ENCODE measurements around the gene PARN.

Gene PARN

DNA sequence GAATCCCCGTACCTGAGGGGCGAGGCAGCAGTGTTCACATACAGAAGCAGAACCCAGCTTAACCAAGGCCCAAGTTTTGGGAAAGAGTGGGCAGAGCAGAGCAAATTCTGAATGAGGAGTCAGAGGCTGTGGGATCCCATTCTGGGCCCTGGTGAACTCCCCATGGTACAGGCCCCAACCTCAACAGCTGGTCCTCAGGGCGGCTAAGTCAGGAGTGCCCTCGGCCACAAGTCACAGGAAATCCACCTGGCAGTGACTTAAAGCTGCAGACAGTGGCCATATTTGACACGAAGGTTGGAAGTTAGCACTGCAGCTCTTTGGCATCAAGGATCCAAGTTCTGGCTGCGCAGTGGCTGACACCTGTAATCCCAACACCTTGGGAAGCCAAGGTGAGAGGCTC is 237.1 kb downstream of the PARN start:
- Histone ChIP-seq H3K4me1 (no peaks in the 10 kb centered on the region), H3K9me3 (ENCODE audit: control insufficient read depth, low read length) (no peaks in the 10 kb centered on the region), H3K79me2 (no peaks in the 10 kb centered on the region), H3K36me3 (ENCODE audit: control insufficient read depth, insufficient read depth, low read length) (no peaks in the 10 kb centered on the region), H3K9ac (no peak overlapping the region), H3K27ac (no peak overlapping the region), H2AFZ (no peak overlapping the region), H3K4me2 (ENCODE audit: low read length) (no peak overlapping the region), H3K4me3 (ENCODE audit: low read depth, low read length) (no peak overlapping the region), H3K27me3 (ENCODE audit: control insufficient read depth, insufficient read depth, low read length) (no peaks in the 10 kb centered on the region)
- TF ChIP-seq, protein P1, sequence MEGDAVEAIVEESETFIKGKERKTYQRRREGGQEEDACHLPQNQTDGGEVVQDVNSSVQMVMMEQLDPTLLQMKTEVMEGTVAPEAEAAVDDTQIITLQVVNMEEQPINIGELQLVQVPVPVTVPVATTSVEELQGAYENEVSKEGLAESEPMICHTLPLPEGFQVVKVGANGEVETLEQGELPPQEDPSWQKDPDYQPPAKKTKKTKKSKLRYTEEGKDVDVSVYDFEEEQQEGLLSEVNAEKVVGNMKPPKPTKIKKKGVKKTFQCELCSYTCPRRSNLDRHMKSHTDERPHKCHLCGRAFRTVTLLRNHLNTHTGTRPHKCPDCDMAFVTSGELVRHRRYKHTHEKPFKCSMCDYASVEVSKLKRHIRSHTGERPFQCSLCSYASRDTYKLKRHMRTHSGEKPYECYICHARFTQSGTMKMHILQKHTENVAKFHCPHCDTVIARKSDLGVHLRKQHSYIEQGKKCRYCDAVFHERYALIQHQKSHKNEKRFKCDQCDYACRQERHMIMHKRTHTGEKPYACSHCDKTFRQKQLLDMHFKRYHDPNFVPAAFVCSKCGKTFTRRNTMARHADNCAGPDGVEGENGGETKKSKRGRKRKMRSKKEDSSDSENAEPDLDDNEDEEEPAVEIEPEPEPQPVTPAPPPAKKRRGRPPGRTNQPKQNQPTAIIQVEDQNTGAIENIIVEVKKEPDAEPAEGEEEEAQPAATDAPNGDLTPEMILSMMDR (IDR thresholded peaks at IDR 0.05), result no peak

DNA sequence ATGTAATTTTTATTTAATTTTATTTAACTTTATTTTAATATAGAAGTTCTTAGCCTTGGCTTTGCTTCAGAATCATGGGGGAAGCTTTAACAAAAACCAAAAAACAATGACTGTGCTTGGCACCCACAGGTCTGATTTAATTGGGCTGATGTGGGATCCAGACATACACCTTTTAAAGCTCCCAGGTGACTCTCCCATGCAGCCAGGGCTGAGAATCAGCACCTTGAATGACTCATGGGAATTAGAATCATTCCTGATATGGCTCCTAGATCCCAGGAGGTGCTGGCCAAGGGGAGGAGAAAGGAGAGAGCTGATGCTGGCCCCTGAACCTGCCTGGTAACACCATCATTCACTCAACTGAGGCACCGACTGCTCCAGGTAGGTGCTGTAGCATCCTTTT is 240.7 kb downstream of the PARN start:
- no peak overlapping the region for H3K4me2 ChIP-seq (ENCODE audit: low read length)
- H3K9ac ChIP-seq, result no peak overlapping the region
- TF ChIP-seq, protein P1 (IDR thresholded peaks at IDR 0.05), result no peak
- H3K27me3 ChIP-seq (ENCODE audit: control insufficient read depth, insufficient read depth, low read length), result no peaks in the 10 kb centered on the region
- no peak overlapping the region for H2AFZ ChIP-seq
- no peak overlapping the region for H3K27ac ChIP-seq
- no peaks in the 10 kb centered on the region for H3K36me3 ChIP-seq (ENCODE audit: control insufficient read depth, insufficient read depth, low read length)
- H3K9me3 ChIP-seq (ENCODE audit: control insufficient read depth, low read length), result no peaks in the 10 kb centered on the region
- no peaks in the 10 kb centered on the region for H3K79me2 ChIP-seq
- H3K4me3 ChIP-seq (ENCODE audit: low read depth, low read length), result no peak overlapping the region
- H3K4me1 ChIP-seq, result no peaks in the 10 kb centered on the region

DNA sequence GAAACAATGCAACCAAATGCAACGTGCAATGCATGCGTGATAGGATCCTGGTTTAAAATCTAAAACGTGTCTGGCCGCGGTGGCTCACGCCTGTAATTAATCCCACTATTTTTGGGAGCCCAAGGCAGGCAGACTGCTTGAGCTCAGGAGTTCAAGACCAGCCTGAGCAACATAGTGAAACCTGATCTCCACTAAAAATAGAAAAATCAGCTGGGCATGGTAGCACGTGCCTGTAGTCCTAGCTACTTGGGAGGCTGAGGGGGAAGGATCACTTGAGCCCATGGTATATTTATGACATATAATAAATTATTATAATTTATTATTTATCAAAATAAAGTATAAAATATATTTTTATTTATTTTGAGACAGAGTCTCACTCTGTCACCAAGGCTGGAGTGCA is 241.8 kb downstream of the PARN start:
- no peaks in the 10 kb centered on the region for H3K27me3 ChIP-seq (ENCODE audit: control insufficient read depth, insufficient read depth, low read length)
- no peak overlapping the region for H3K27ac ChIP-seq
- H3K9ac ChIP-seq, result no peak overlapping the region
- no peak overlapping the region for H3K4me2 ChIP-seq (ENCODE audit: low read length)
- H3K9me3 ChIP-seq (ENCODE audit: control insufficient read depth, low read length), result no peaks in the 10 kb centered on the region
- TF ChIP-seq, protein P1 (IDR thresholded peaks at IDR 0.05), result no peak
- H2AFZ ChIP-seq, result no peak overlapping the region
- H3K4me1 ChIP-seq, result no peaks in the 10 kb centered on the region
- no peaks in the 10 kb centered on the region for H3K79me2 ChIP-seq
- H3K4me3 ChIP-seq (ENCODE audit: low read depth, low read length), result no peak overlapping the region
- H3K36me3 ChIP-seq (ENCODE audit: control insufficient read depth, insufficient read depth, low read length), result no peaks in the 10 kb centered on the region

DNA sequence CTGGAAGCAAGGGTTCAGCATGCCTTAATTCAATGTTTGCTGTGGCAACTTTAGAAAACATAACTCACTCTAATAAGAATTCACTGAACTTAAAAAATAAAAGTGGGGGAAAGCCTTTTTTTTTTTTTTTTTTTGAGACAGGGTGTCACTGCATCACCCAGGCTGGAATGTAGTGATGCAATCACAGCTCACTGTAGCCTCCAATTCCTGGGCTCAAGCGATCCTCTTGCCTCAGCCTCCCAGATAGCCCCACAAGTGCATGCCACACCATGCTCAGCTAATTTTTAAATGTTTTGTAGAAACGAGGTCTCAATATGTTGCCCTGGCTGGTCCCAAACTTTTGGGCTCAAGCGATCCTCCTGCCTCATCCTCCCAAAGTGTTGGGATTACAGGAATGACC is 243.9 kb downstream of the PARN start:
- Histone ChIP-seq H3K27me3 (ENCODE audit: control insufficient read depth, insufficient read depth, low read length) (no peaks in the 10 kb centered on the region), H3K4me3 (ENCODE audit: low read depth, low read length) (no peak overlapping the region), H3K9ac (no peak overlapping the region), H3K36me3 (ENCODE audit: control insufficient read depth, insufficient read depth, low read length) (no peaks in the 10 kb centered on the region), H3K27ac (no peak overlapping the region), H3K4me2 (ENCODE audit: low read length) (no peak overlapping the region), H3K79me2 (no peaks in the 10 kb centered on the region), H3K4me1 (no peaks in the 10 kb centered on the region), H3K9me3 (ENCODE audit: control insufficient read depth, low read length) (no peaks in the 10 kb centered on the region), H2AFZ (no peak overlapping the region)
- TF ChIP-seq, protein P1 (IDR thresholded peaks at IDR 0.05), result no peak

Measured in parathyroid adenoma (tissue), 2 donors.